Hepatocyte (in vitro differentiated cells): Measurements from ENCODE around the gene GRIK4. TPM values are rescaled to one million over a fixed set of nuclear protein-coding genes. Genes with fewer than 3 reads are reported as not detected.

Source experiments
- DNase-seq: peaks from one replicate; pipeline ENCODE4 v3.0.0-alpha.2; 2016; ENCODE audit warnings: low spot score
- H2AFZ ChIP-seq: fragments of 200-600 bp; sonication (generic); 2 replicates; pipeline ENCODE4 v1.6.0; 2016; ENCODE audit warnings: antibody characterized with exemption, mild to moderate bottlenecking
- H3K27ac ChIP-seq: fragments of 200-600 bp; sonication (generic); 2 replicates; pipeline ENCODE4 v1.5.1; 2016; ENCODE audit warnings: mild to moderate bottlenecking
- H3K27me3 ChIP-seq: fragments of 200-600 bp; sonication (generic); 2 replicates; pipeline ENCODE4 v1.6.1; 2016
- H3K36me3 ChIP-seq: fragments of 200-600 bp; sonication (generic); replicated peaks from 2 replicates; pipeline ENCODE4 v1.5.1; 2016; ENCODE audit warnings: low read depth; ENCODE audit not compliant: insufficient read depth
- H3K4me1 ChIP-seq: fragments of 200-600 bp; sonication (generic); 2 replicates; pipeline ENCODE4 v1.5.1; 2016; ENCODE audit warnings: mild to moderate bottlenecking, moderate library complexity; ENCODE audit not compliant: insufficient read depth
- H3K4me2 ChIP-seq: fragments of 200-600 bp; sonication (generic); 2 replicates; pipeline ENCODE4 v1.6.0; 2016
- H3K4me3 ChIP-seq: fragments of 200-600 bp; sonication (generic); 2 replicates; pipeline ENCODE4 v1.5.1; 2016; ENCODE audit warnings: mild to moderate bottlenecking
- H3K79me2 ChIP-seq: fragments of 200-600 bp; sonication (generic); 2 replicates; pipeline ENCODE4 v1.6.0; 2017; ENCODE audit warnings: mild to moderate bottlenecking
- H3K9me2 ChIP-seq: fragments of 200-600 bp; sonication (generic); replicated peaks from 2 replicates; pipeline ENCODE4 v1.6.0; 2017; ENCODE audit warnings: mild to moderate bottlenecking; ENCODE audit not compliant: insufficient read depth
- H3K9me3 ChIP-seq: fragments of 200-600 bp; sonication (generic); 2 replicates; pipeline ENCODE4 v1.5.1; 2016; ENCODE audit warnings: low read depth, mild to moderate bottlenecking
- H4K20me1 ChIP-seq: fragments of 200-600 bp; sonication (generic); 2 replicates; pipeline ENCODE4 v1.6.0; 2016; ENCODE audit warnings: mild to moderate bottlenecking; ENCODE audit not compliant: insufficient read depth, poor library complexity, severe bottlenecking
- CTCF ChIP-seq: fragments of 200-600 bp; sonication (generic); IDR thresholded peaks from 2 replicates; pipeline ENCODE4 v1.5.1; 2016; ENCODE audit warnings: antibody characterized with exemption, mild to moderate bottlenecking; ENCODE audit not compliant: poor library complexity
- EZH2 ChIP-seq: fragments of 200-600 bp; sonication (generic); IDR thresholded peaks from 2 replicates; pipeline ENCODE4 v1.6.1; 2016; ENCODE audit warnings: antibody characterized with exemption, mild to moderate bottlenecking, borderline replicate concordance
- EZH2phosphoT487 ChIP-seq: fragments of 200-600 bp; sonication (generic); IDR thresholded peaks from one replicate; pipeline ENCODE4 v1.6.1; 2018; ENCODE audit warnings: antibody characterized with exemption, mild to moderate bottlenecking, low read depth, moderate library complexity; ENCODE audit not compliant: unreplicated experiment, severe bottlenecking
- WGBS: methylation state at CpG from one replicate; pipeline ENCODE4 v1.1.6; 2016; ENCODE audit warnings: low lambda C conversion rate; ENCODE audit errors: missing lambda C conversion rate; 5-methylcytosine and 5-hydroxymethylcytosine counted together
- polyA plus RNA-seq: library from polyadenylated mRNA; unstranded; fragments of >200 nt; fragmentation: Nextera tagmentation; extraction: Ambion mirVana; gene quantifications from 2 replicates; pipeline ENCODE4 v1.2.1, GENCODE V29; 2016
- total RNA-seq: library from RNA; depleted of rRNA; stranded (reverse); fragments of >200 nt; gene quantifications from 2 replicates; pipeline ENCODE4 v1.2.3, GENCODE V29; 2014

Gene GRIK4
- total and polyA plus RNA-seq, 2 experiments from 2014 or later = 1.5 to 2.3 TPM

GRCh38 chr11:120839846-120840402 is 328.4 kb downstream of the GRIK4 start:
- Histone ChIP-seq H3K9me3 (no peaks in the 10 kb centered on the region), H3K9me2 (no peaks in the 10 kb centered on the region), H3K4me1 (no peaks in the 10 kb centered on the region), H3K4me2 (no peak overlapping the region), H2AFZ (no peak overlapping the region), H3K4me3 (no peak overlapping the region), H3K27me3 (no peaks in the 10 kb centered on the region), H4K20me1 (no peaks in the 10 kb centered on the region), H3K36me3 (no peaks in the 10 kb centered on the region), H3K27ac (no peak overlapping the region), H3K79me2 (no peaks in the 10 kb centered on the region)
- DNase-seq = no peak
- WGBS = 82% methylated on average over 6 of the region's 6 CpGs
- no peak for TF ChIP-seq CTCF
- no peak for TF ChIP-seq EZH2phosphoT487
- TF ChIP-seq EZH2 = no peak

- H3K9me2 ChIP-seq = no peaks in the 10 kb centered on the region
- H3K4me1 ChIP-seq = no peaks in the 10 kb centered on the region
- WGBS = 77% methylated on average over 1 of the region's 1 CpG
- no peak for DNase-seq
- H3K9me3 ChIP-seq = no peaks in the 10 kb centered on the region
- no peak overlapping the region for H3K4me2 ChIP-seq
- no peak overlapping the region for H3K4me3 ChIP-seq
- H2AFZ ChIP-seq = no peak overlapping the region
- H3K27me3 ChIP-seq = no peaks in the 10 kb centered on the region
- no peaks in the 10 kb centered on the region for H3K79me2 ChIP-seq
- no peak overlapping the region for H3K27ac ChIP-seq
- TF ChIP-seq EZH2phosphoT487 (no peak), EZH2 (no peak), CTCF (no peak)
- H4K20me1 ChIP-seq = no peaks in the 10 kb centered on the region
- no peaks in the 10 kb centered on the region for H3K36me3 ChIP-seq
These were observed 329.1 kb downstream of the GRIK4 start for GRCh38 chr11:120840661-120841060.

GRCh38 chr11:120841074-120841473 is 329.5 kb downstream of the GRIK4 start:
- 74% methylated on average over 2 of the region's 2 CpGs for WGBS
- H3K27me3 ChIP-seq = no peaks in the 10 kb centered on the region
- H3K4me3 ChIP-seq = no peak overlapping the region
- H3K4me2 ChIP-seq = no peak overlapping the region
- no peak overlapping the region for H2AFZ ChIP-seq
- H3K79me2 ChIP-seq = no peaks in the 10 kb centered on the region
- no peaks in the 10 kb centered on the region for H3K9me2 ChIP-seq
- no peak overlapping the region for H3K27ac ChIP-seq
- H3K36me3 ChIP-seq = no peaks in the 10 kb centered on the region
- no peak for DNase-seq
- TF ChIP-seq EZH2 (no peak), CTCF (no peak), EZH2phosphoT487 (no peak)
- H4K20me1 ChIP-seq = no peaks in the 10 kb centered on the region
- H3K4me1 ChIP-seq = no peaks in the 10 kb centered on the region
- no peaks in the 10 kb centered on the region for H3K9me3 ChIP-seq

GRCh38 chr11:120842195-120842594 is 330.6 kb downstream of the GRIK4 start:
- WGBS = 94% methylated on average over 1 of the region's 1 CpG
- no peaks in the 10 kb centered on the region for H3K9me2 ChIP-seq

More at GRCh38 chr11:120842195-120842594, 330.6 kb downstream of the GRIK4 start:
- Histone ChIP-seq H2AFZ (no peak overlapping the region), H4K20me1 (no peaks in the 10 kb centered on the region), H3K9me3 (no peaks in the 10 kb centered on the region), H3K27me3 (no peaks in the 10 kb centered on the region), H3K36me3 (no peaks in the 10 kb centered on the region), H3K27ac (no peak overlapping the region), H3K4me3 (no peak overlapping the region), H3K79me2 (no peaks in the 10 kb centered on the region), H3K4me2 (no peak overlapping the region), H3K4me1 (no peaks in the 10 kb centered on the region)
- DNase-seq = no peak
- no peak for TF ChIP-seq EZH2phosphoT487
- no peak for TF ChIP-seq CTCF
- TF ChIP-seq EZH2 = no peak
